GM12874 (cell line): Measurements from ENCODE around the gene KIAA1191.

Experiments used
- TF ChIP-seq, protein P1 (sequence below): IDR thresholded peaks from 2 replicates; pipeline ENCODE4 v1.5.1; 2011; ENCODE audit warnings: low read depth, mild to moderate bottlenecking, control low read depth, low read length, moderate library complexity; ENCODE audit not compliant: insufficient read depth

KIAA1191 gene

DNA sequence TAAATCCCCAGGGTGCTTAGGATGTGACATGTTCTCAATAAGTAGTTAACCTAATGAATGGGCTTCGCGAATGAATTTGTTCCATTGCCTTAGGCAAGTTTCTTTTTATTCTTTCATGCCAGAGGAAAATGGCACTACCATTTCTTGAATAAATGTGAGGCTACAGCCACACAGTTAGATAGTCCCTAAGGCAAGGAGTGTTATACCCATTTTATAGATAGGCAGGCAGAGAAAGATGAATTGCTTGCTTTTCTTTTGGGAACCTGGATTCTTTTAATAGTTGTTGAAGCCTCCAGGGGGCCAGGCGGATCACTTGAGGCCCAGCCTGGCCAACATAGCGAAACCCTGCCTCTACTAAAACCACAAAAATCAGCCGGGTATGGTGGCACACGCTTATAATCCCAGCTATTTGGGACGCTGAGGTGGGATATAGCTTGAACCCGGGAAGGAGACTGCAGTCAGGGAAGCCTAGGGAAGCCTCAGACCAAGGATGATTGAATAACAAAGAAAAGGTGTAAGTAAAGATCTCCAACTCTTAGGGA, 25.9 kb upstream of the KIAA1191 start:
- TF ChIP-seq, protein P1, sequence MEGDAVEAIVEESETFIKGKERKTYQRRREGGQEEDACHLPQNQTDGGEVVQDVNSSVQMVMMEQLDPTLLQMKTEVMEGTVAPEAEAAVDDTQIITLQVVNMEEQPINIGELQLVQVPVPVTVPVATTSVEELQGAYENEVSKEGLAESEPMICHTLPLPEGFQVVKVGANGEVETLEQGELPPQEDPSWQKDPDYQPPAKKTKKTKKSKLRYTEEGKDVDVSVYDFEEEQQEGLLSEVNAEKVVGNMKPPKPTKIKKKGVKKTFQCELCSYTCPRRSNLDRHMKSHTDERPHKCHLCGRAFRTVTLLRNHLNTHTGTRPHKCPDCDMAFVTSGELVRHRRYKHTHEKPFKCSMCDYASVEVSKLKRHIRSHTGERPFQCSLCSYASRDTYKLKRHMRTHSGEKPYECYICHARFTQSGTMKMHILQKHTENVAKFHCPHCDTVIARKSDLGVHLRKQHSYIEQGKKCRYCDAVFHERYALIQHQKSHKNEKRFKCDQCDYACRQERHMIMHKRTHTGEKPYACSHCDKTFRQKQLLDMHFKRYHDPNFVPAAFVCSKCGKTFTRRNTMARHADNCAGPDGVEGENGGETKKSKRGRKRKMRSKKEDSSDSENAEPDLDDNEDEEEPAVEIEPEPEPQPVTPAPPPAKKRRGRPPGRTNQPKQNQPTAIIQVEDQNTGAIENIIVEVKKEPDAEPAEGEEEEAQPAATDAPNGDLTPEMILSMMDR = no peak

DNA sequence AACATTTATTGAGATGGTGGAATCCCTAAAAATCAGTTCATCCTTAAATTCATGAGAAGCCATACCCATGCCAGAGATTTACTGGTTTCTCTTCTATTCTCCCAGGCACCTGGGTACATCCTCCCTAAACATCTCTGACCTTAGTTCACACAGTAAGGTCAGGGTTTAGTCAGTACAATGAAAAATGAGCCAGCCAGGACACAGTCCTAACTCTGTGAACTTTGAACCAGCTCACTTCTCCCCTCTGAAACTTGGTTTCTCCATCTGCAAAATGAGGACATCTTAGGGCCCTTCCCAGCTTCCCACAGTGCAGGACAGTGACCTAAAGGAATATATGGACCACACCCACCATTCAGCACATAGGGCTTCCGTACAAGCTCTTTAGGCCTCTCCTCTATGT, 24.9 kb upstream of the KIAA1191 start:
- TF ChIP-seq, protein P1 = no peak

DNA sequence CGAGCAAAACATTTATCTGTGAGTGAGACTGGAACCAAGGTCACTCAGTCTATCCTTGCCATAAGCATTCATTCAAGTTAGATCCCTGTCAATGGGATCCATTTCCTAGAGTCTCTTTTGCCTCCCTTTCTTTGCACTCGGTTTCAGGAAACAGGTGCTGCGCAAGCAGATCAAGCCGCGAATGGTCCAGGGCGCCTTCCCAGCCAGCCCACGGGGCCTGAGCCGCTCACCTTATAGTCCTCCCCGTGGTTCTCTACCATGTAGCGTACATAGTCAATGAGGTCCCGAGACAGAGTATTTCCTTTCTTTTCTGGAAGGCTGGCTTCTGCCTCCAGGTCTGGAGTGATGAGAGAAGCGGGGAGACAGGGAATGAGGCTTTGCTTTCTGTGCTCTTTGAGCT, 23.4 kb upstream of the KIAA1191 start:
- TF ChIP-seq, protein P1 = no peak

DNA sequence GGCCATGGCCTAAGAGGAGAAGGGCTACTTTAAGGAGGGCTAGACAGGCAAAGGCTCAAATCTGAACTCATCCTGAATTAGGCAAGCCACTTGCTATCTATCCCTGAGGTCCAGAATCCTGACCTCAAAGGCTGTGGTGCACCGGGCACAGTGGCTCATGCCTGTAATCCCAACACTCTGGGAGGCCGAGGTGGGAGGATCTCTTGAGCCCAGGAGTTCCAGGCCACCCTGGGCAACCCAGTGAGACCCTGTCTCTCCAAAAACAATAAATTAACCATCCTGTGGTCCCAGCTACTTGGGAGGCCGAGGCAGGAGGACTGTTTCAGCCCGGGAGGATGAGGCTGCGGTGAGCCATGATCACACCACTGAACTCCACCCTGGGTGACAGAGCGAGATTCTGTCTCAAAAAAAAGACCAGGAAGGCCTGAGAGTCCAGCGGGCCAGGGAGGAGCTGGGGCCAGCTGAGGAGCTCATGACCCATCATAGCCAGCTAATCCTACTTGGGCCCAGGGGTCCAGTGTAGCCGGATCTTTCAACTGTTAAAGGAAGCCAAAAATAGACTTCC, 22.9 kb upstream of the KIAA1191 start:
- TF ChIP-seq, protein P1 = no peak

DNA sequence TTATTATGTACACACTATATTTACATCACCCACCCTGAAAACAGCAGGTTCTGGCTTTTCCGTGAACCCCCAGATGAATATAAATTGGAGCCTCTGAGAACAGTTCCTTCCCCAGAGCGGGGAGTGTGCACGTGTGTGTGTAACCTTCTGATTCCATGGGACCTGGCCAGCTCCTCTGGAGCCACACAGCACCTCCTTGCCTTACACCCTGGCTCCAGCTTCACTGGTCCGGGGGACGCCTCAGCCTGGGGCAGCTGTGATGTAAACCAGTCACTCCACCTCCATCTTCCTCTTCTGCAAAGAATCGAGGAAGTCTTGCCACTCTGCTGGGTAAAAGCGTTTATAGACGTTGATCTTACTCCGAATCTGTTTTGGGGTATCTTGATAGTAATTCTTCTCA, 22.4 kb upstream of the KIAA1191 start:
- TF ChIP-seq, protein P1 = no peak

DNA sequence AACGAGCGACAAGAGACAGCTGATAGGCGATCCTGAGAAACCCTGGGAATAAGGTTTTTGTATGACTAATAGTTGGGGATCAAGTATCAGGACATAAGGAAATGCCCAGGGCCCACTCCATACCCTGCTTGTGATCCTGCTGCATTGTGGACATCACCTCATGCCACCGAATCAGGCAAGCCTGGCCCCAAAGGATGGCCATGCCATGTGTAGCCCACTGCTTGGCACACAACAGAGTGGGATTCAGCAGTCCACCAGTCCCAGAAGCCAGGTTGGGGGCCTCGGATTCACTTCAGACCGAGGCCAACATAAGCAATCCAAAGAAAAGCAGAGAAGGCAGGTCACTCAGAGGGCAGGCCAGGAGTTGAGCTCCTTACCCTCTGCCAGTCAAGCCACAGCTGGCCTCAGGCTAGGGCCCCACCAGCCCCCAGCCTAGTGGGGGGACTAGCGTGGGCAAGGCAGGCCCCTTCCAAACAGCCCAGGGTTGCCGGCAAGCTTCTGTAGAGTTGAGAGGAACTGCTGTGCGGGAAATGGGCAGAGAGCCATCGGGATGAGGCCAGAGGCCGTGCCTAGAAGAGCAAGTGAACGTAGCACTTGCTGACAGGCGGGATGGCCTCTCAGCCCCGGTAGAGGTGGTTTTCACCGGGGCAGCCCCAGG, 21.8 kb upstream of the KIAA1191 start:
- TF ChIP-seq, protein P1 = no peak

DNA sequence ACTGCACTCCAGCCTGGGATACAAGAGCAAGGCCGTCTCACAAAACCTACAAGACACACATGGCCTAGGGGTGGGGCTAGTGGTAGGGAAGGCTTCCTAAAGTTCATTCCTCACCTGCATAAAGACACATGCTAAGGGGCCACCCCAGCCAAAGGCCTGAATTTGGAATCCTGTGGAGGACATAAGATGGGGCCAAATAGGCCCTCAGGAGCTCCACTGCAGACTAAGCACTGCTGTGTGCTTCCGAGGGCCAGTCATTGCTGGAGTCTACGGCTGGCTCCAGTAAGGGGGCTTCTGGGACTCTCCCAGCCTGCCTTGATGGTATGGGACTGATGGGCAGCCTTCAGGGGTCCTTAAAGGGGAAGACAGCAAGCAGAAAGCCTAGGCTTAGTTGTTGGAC, 21.2 kb upstream of the KIAA1191 start:
- TF ChIP-seq, protein P1 = no peak
